Naive B cell (primary cell): ENCODE measurements around the gene ERLEC1. TPM values are rescaled to one million over a fixed set of nuclear protein-coding genes. Genes with fewer than 3 reads are reported as not detected.
"Not testable (repeated sequence)": the region's sequence is repeated elsewhere in the genome, so short reads cannot be mapped to it uniquely, and the experiment has no call there.

Source experiments
- ATAC-seq, 2 donors: fragments of 150-1000 bp; cut with Tn5 transposase; 2 replicates each; pipeline ENCODE4 v1.10.0; 2021; ENCODE audit warnings: low read depth in 2 of 2, mild to moderate bottlenecking in 2 of 2, moderate library complexity in 2 of 2
- DNase-seq: peaks from one replicate; pipeline ENCODE4 v3.0.0; 2022
- H3K27ac Mint-ChIP-seq, 6 donors: one replicate each; pipeline ENCODE4 v1.8.0; 2020 to 2022; ENCODE audit warnings: mild to moderate bottlenecking in 6 of 6, mixed read lengths in 6 of 6, moderate library complexity in 5 of 6, inconsistent platforms in 2 of 6
- H3K27me3 Mint-ChIP-seq, 3 donors: one replicate each; pipeline ENCODE4 v1.8.0; 2021 to 2022; ENCODE audit warnings: mixed read lengths in 3 of 3, mild to moderate bottlenecking in 1 of 3
- H3K36me3 Mint-ChIP-seq, 2 donors: one replicate each; pipeline ENCODE4 v1.8.0; 2020 to 2022; ENCODE audit warnings: mixed read lengths in 2 of 2, inconsistent platforms in 1 of 2, mild to moderate bottlenecking in 1 of 2
- H3K4me1 Mint-ChIP-seq, 3 donors: one replicate each; pipeline ENCODE4 v1.8.0; 2020 to 2022; ENCODE audit warnings: mixed read lengths in 3 of 3, inconsistent platforms in 1 of 3, mild to moderate bottlenecking in 1 of 3, moderate library complexity in 1 of 3
- H3K4me3 Mint-ChIP-seq, 8 donors: one replicate each; pipeline ENCODE4 v1.8.0; 2020 to 2022; ENCODE audit warnings: mild to moderate bottlenecking in 8 of 8, mixed read lengths in 8 of 8, moderate library complexity in 8 of 8, inconsistent platforms in 2 of 8
- H3K9me3 Mint-ChIP-seq, 7 donors: one replicate each; pipeline ENCODE4 v1.8.0; 2020 to 2022; ENCODE audit warnings: mixed read lengths in 7 of 7, mild to moderate bottlenecking in 5 of 7, inconsistent platforms in 2 of 7, moderate library complexity in 1 of 7
- polyA plus RNA-seq, 6 donors: library from polyadenylated mRNA; unstranded; fragments of 300-500 nt; fragmentation: Illumina TruSeq; gene quantifications; one replicate each; pipeline ENCODE4 v1.2.3, GENCODE V29; 2021; ENCODE audit warnings: low read depth in 6 of 6

The ERLEC1 gene, protein sequence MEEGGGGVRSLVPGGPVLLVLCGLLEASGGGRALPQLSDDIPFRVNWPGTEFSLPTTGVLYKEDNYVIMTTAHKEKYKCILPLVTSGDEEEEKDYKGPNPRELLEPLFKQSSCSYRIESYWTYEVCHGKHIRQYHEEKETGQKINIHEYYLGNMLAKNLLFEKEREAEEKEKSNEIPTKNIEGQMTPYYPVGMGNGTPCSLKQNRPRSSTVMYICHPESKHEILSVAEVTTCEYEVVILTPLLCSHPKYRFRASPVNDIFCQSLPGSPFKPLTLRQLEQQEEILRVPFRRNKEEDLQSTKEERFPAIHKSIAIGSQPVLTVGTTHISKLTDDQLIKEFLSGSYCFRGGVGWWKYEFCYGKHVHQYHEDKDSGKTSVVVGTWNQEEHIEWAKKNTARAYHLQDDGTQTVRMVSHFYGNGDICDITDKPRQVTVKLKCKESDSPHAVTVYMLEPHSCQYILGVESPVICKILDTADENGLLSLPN
- 10 to 100 TPM; 23.7 to 54.1 (median 26.3) TPM for polyA plus RNA-seq

DNA sequence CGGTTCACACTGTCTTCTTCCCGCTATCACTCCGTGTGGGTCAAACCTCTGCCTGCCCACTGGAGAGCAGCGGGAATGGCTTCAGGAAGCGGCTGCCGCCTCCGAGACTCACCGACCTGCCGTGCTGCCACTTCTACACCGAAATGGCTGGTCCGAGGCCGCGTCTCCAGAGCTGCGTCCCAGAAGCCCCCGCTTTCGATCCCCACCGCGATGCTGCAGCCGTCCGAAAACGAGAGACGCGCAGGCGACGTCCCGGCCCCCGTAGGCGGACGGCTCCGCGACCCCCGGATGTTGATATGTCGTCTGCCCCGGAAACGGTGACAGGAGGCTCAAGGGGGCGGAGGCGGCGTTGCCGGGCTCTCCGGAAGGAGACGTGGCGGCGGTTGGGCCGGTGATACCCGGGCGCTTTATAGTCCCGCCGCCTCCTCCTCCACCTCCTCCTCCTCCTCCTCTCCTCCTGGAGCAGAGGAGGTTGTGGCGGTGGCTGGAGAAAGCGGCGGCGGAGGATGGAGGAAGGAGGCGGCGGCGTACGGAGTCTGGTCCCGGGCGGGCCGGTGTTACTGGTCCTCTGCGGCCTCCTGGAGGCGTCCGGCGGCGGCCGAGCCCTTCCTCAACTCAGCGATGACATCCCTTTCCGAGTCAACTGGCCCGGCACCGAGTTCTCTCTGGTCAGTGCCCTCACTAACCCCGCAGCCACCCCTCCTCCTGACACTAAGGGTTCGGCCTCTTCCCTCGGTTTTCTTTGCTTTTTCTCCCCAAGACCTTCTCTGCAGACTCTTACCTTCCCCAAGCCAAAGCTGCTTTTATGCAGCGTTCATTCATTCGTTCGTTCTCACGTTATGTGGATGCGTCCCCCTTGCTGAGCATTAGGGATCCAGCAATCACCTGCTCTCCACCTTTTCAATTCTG, at the start of gene ERLEC1, which contains the start of gene ASB3:
Gene ERLEC1, plus strand, starts transcription at position 340 of the 909 bp plus-strand sequence. Its CDS starts 167 bp downstream, at position 507.
Gene ASB3, minus strand, starts transcription at position 249 of the 909 bp plus-strand sequence. CDS start 21,381 bp downstream, outside the sequence.
- Mint-ChIP-seq H3K27me3 (no peaks in the 10 kb centered on the region), H3K4me1 (peaks cover 26 to 54% (median 46%) of the 10 kb centered on the region in 3 donors), H3K4me3 (peak within 1 kb of the TSS; percentile 93 to 99 (median 97)), H3K9me3 (no peaks in the 10 kb centered on the region), H3K36me3 (peaks cover 0 to 10% of the 10 kb centered on the region in 2 donors), H3K27ac (peak within 1 kb of the TSS; percentile 94 to 99 (median 96))
- ATAC-seq (peak; percentile 91 to 94), DNase-seq (peak; percentile 92)

DNA sequence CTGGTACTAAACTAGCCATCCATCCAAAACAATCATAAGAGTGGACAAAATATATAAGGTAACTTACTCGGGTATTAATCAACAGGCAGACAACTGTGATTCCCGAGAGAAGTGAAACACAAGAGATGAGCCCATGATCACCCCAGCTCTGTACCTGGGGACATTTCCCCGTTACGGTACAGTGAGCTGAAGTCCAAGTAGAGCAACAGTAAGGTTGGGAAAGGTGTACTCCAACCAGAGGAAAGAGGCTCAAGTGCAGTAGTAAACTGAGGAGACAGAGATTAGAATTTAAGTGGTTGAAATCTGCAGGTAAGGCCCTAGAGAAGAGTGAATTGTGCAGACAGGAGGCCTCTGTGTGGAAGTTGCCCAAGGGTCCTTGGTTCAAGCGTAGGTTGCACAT, 49.8 kb upstream of the ERLEC1 start:
- no peak overlapping the region for H3K4me3 Mint-ChIP-seq
- DNase-seq (no peak), ATAC-seq (no peak)
- no peaks in the 10 kb centered on the region for H3K27me3 Mint-ChIP-seq
- peaks cover 21 to 27% of the 10 kb centered on the region in 2 donors for H3K36me3 Mint-ChIP-seq
- no peaks in the 10 kb centered on the region for H3K9me3 Mint-ChIP-seq
- peak overlapping the region in 1 of 6 donors; percentile 84 for H3K27ac Mint-ChIP-seq
- H3K4me1 Mint-ChIP-seq, result peaks cover 5 to 16% (median 14%) of the 10 kb centered on the region in 3 donors

DNA sequence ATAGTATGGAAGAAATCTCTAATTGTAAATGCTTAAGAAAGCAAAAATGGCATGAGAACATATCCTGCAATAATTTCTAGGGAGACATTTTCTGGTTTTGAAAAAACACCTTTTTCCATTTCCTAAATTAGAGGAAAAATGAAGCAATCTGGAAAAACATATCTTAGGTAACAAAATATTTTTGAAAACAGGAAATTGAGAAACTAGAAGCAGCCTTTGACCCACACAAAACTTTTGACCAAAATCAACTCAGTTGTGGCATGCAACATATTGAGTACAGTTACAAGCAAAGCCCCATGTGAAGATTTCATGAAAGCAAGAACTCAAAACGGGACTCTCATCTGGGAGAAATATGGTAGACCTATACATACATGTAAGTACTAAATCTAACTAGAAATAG, 47.8 kb upstream of the ERLEC1 start:
- Mint-ChIP-seq H3K4me3 (no peak overlapping the region), H3K9me3 (no peaks in the 10 kb centered on the region), H3K36me3 (peaks cover 26 to 31% of the 10 kb centered on the region in 2 donors), H3K27ac (no peak overlapping the region), H3K4me1 (peaks cover 4 to 13% (median 5%) of the 10 kb centered on the region in 3 donors), H3K27me3 (no peaks in the 10 kb centered on the region)
- no peak for ATAC-seq
- no peak for DNase-seq

DNA sequence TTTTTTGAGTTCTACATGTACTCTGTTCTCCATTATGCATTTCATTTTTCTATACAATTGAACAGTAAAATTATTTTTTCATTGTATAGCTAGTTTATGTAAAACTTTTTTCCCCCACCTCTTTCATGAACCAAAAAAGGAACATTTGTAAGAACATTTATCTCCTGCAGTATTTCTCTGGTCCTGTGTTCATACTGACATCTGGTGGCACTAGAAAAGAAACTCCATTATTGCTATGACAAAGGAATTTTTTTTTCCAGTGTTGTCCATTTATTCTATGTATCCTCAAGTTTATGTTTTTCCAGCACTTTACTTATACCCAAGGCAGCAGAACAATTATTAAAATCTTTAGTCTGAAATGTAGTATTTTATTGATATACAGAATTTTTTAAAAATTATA, 46.7 kb upstream of the ERLEC1 start:
- Mint-ChIP-seq H3K27me3 (no peaks in the 10 kb centered on the region), H3K9me3 (no peaks in the 10 kb centered on the region), H3K36me3 (peaks cover 20 to 25% of the 10 kb centered on the region in 2 donors), H3K4me1 (peaks cover 0 to 7% (median 0%) of the 10 kb centered on the region in 3 donors), H3K4me3 (no peak overlapping the region), H3K27ac (no peak overlapping the region)
- ATAC-seq, result no peak
- DNase-seq, result no peak

DNA sequence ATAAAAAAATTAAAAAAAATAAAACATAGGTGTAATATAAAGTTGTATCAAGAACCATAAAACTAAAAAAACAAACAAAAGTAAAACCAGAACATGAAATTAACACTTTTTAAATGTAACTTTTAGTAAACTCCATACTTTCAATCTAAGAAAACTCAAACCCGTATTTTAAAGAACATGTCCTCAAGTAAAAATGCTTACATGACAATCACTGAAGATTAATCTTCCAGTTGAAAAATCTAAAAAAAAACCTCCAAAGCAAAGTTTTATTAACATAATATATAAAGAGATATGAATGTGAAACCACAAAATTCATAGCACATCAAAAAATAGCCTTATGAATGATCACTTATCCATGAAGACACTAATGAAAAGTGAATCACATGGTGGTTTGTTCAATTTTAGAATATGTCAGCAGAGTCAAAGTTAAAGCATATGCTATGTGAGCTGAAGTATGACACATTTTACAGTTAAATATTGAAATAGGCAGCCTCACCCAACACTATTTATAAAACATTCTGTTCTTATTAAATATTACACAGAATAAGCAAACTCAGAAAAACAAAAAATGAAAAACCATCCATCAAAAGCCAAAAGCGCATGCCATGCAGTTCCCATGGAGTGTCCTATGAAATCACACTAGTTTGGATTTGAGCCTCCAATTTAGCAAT, 42.3 kb upstream of the ERLEC1 start:
- no peaks in the 10 kb centered on the region for H3K9me3 Mint-ChIP-seq
- no peaks in the 10 kb centered on the region for H3K27me3 Mint-ChIP-seq
- no peak overlapping the region for H3K4me3 Mint-ChIP-seq
- DNase-seq, result no peak
- peaks cover 15 to 19% of the 10 kb centered on the region in 2 donors for H3K36me3 Mint-ChIP-seq
- no peak overlapping the region for H3K27ac Mint-ChIP-seq
- no peak for ATAC-seq
- H3K4me1 Mint-ChIP-seq, result peaks cover 0 to 7% (median 0%) of the 10 kb centered on the region in 3 donors

DNA sequence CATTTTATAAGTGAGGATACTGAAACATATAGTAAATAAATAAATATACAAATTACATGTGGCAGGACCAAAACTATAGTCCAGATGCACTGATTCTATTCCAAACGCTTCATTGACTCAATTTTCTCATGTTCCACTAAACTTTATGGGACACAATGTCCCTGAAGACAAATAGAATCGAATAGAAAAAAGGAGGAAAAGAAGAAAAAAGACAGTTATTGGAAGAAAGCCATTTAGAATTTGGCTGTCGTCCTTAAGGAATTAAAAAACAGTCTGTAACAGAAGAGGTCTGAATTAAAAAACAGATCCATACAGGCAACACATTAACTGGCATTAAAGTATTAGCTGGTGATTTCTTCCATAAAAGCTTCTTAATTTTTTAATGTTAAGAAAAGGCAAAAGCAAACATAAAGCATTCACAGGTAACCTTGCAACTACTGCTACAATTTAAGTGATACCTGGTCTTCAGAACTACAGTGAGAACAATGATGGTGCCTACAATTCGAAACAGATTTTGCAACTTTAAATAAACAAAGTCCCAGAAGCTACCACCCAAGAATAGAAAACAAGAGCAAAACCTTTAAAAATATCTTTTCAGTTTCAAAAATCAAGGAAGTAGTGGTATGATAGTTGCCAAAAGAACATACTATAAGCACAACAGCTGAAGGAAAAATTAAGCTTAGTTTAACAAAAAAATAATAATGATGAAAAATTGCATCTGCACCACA, 36.6 kb upstream of the ERLEC1 start:
- no peaks in the 10 kb centered on the region for H3K27me3 Mint-ChIP-seq
- peak overlapping the region in 1 of 6 donors; percentile 66 for H3K27ac Mint-ChIP-seq
- H3K4me1 Mint-ChIP-seq, result no peaks in the 10 kb centered on the region
- no peak overlapping the region for H3K4me3 Mint-ChIP-seq
- DNase-seq (no peak), ATAC-seq (no peak)
- peaks cover 5 to 19% of the 10 kb centered on the region in 2 donors for H3K36me3 Mint-ChIP-seq
- H3K9me3 Mint-ChIP-seq, result no peaks in the 10 kb centered on the region

DNA sequence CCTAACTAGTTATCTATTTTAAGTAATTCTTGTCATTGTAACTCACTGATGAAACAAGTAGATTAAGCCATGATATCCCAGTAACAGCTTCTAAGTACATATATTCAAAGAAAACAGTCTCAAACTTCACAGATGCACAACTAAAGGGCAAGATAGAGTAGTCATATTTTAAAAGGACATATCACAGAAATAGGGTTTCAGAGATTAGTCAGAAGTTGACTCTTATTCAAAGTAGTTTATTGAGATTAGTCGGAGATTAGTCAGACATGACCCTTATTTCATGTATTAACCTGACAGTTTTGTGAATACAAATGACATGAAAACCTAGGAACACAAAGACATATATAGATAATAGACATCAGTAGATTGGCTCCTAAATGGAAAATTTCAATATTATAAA, 35.1 kb upstream of the ERLEC1 start:
- ATAC-seq (no peak), DNase-seq (no peak)
- no peak overlapping the region for H3K4me3 Mint-ChIP-seq
- no peaks in the 10 kb centered on the region for H3K27me3 Mint-ChIP-seq
- H3K36me3 Mint-ChIP-seq, result peaks cover 9 to 21% of the 10 kb centered on the region in 2 donors
- H3K4me1 Mint-ChIP-seq, result no peaks in the 10 kb centered on the region
- H3K9me3 Mint-ChIP-seq, result no peaks in the 10 kb centered on the region
- H3K27ac Mint-ChIP-seq, result no peak overlapping the region

DNA sequence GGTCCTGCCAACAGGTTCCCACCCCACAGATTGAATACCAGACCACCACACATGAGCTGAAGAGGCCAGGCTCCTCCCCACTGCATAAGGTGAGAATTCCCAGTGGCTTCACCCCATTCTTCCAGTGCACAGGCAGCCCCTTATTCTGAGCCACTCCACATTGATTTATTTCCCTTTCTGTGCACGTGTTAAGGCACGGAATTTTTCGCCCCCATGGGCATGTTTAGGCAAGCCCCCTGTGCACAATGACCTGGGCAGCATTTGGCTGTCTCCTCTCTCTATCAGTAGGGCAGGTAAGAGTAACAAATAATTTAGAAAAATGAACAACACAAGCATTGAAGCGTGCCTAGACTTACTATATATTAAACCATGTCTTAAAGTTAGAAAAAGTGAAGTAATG, 34.5 kb upstream of the ERLEC1 start:
- H3K4me1 Mint-ChIP-seq, result no peaks in the 10 kb centered on the region
- DNase-seq, result no peak
- no peak overlapping the region for H3K27ac Mint-ChIP-seq
- peaks cover 16 to 28% of the 10 kb centered on the region in 2 donors for H3K36me3 Mint-ChIP-seq
- no peak for ATAC-seq
- no peaks in the 10 kb centered on the region for H3K27me3 Mint-ChIP-seq
- H3K4me3 Mint-ChIP-seq, result no peak overlapping the region
- no peaks in the 10 kb centered on the region for H3K9me3 Mint-ChIP-seq

DNA sequence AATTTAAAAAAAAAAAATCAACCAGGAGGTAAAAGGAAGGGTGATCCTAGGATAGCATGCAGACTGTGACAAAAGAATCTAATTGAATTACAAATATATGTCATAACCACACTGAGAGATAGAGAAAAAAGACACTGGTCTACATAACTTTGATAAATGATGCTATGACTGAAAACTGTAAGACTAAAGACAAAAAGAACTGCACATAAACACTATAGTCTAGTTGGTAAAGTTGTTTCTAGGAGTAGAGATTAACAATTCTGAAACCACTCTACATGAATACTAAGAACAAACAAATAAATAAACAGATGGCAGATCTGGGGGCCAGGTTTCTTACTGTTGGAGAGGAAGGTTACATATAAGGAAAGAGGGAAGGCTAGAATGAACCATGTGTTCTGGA, 33.8 kb upstream of the ERLEC1 start:
- ATAC-seq (no peak), DNase-seq (no peak)
- Mint-ChIP-seq H3K9me3 (no peaks in the 10 kb centered on the region), H3K4me1 (no peaks in the 10 kb centered on the region), H3K27ac (peak overlapping the region in 1 of 6 donors; percentile 21), H3K4me3 (no peak overlapping the region), H3K36me3 (peaks cover 20 to 26% of the 10 kb centered on the region in 2 donors), H3K27me3 (no peaks in the 10 kb centered on the region)

DNA sequence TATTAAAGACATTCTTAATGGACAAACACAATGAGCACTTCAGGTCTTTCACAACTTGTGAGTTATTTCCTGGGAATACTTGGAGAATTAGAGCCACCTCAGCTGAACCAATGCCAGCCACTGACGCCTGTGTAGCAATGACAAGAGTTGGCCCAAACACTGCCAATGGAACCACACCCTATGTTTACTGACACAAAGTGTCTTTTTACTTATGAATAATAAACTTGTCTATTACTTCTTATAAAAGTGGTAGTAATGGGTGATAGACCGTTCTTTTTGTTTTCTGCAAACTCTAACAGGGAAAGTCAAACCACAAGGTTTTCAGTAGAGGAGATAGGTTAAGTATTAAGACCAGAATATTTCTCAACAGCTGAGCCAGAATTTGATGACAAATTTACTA, 31.7 kb upstream of the ERLEC1 start:
- no peak for DNase-seq
- Mint-ChIP-seq H3K4me3 (no peak overlapping the region), H3K27ac (no peak overlapping the region), H3K36me3 (peaks cover 15 to 26% of the 10 kb centered on the region in 2 donors), H3K27me3 (no peaks in the 10 kb centered on the region), H3K9me3 (no peaks in the 10 kb centered on the region), H3K4me1 (no peaks in the 10 kb centered on the region)
- no peak for ATAC-seq

DNA sequence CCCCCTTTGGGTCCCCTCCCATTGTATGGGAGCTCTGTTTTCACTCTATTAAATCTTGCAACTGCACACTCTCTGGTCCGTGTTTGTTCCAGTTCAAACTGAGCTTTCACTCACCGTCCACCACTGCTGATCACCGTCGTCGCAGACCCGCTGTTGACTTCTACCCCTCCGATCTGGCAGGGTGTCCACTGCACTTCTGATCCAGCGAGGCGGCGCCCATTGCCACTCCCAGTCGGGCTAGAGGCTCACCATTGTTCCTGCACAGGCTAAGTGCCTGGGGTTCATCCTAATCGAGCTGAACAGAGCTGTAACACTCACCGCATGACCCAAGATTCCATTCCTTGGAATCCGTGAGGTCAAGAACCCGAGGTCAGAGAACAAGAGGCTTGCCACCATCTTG, 30.2 kb upstream of the ERLEC1 start:
- DNase-seq (no peak), ATAC-seq (no peak)
- Mint-ChIP-seq H3K27me3 (no peaks in the 10 kb centered on the region), H3K27ac (peak overlapping the region in 2 of 6 donors; percentile 65 to 74), H3K4me1 (peaks cover 0 to 5% (median 0%) of the 10 kb centered on the region in 3 donors), H3K4me3 (no peak overlapping the region), H3K9me3 (no peaks in the 10 kb centered on the region), H3K36me3 (peaks cover 15 to 29% of the 10 kb centered on the region in 2 donors)

DNA sequence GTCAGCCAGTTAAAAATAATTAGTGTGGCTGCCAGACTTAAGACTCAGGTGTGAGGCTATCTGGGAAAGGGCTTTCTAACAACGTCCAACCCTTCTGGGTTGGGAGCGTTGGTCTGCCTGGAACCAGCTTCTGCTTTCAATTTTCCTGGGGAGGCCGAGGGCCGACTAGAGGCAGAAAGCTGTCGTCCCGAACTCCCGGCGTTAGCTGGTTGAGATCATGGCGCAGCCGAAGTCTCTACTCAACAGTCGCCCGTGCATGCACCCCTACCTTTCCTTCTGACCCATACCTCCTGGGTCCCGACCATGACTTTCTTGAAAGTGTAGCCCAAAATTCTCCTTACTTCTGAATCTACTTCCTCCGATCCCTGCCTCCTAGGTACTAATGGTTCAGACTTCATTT, 29.6 kb upstream of the ERLEC1 start:
- not testable (repeated sequence) for H3K4me1 Mint-ChIP-seq, DNase-seq, ATAC-seq, H3K9me3 Mint-ChIP-seq, H3K27me3 Mint-ChIP-seq, H3K27ac Mint-ChIP-seq, H3K4me3 Mint-ChIP-seq
- peaks cover 21 to 33% of the 10 kb centered on the region in 2 donors for H3K36me3 Mint-ChIP-seq
